Measurements from ENCODE around the gene TSC1.

DNA sequence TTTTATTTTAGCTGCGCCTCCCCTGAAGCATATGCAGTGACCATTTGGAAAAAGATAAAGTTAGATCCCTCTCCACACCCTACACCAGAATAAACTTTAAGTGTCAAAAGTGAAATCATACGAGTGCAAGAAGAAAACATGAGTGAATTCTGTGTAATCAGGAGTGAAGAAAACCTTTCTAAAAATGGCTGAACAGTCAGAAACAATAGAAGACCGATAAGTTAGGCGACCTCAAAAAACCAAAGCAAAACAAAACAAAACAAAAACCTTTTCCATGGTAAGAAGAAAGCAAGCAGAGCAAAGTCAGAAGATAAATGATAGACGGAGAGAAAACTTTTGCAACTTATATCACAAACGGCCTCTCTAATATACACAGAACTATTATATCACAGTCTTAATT is 16.6 kb upstream of the TSC1 start:
- TF ChIP-seq, protein P1, sequence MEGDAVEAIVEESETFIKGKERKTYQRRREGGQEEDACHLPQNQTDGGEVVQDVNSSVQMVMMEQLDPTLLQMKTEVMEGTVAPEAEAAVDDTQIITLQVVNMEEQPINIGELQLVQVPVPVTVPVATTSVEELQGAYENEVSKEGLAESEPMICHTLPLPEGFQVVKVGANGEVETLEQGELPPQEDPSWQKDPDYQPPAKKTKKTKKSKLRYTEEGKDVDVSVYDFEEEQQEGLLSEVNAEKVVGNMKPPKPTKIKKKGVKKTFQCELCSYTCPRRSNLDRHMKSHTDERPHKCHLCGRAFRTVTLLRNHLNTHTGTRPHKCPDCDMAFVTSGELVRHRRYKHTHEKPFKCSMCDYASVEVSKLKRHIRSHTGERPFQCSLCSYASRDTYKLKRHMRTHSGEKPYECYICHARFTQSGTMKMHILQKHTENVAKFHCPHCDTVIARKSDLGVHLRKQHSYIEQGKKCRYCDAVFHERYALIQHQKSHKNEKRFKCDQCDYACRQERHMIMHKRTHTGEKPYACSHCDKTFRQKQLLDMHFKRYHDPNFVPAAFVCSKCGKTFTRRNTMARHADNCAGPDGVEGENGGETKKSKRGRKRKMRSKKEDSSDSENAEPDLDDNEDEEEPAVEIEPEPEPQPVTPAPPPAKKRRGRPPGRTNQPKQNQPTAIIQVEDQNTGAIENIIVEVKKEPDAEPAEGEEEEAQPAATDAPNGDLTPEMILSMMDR (IDR thresholded peaks at IDR 0.05) = no peak
- TF ChIP-seq POLR2A (IDR thresholded peaks at IDR 0.05) (no peak), POLR2AphosphoS5 (IDR thresholded peaks at IDR 0.05) (no peak)

Data from prostate gland (tissue), 2 donors.